ENCODE measurements around the gene AFF3. TPM values are rescaled to one million over a fixed set of nuclear protein-coding genes. Genes with fewer than 3 reads are reported as not detected.
A peak's percentile ranks its signal among the peaks of the same experiment; 100 is the strongest.

AFF3 gene
- total and polyA plus RNA-seq, 12 donors = 0.39 to 16.9 (median 7.0) TPM

GRCh38 chr2:99811544-99811943 lies 330.8 kb downstream of the AFF3 start:
- ATAC-seq = peak in 2 of 8 donors; percentile 28 to 29
- Histone ChIP-seq H3K4me3 (no peak overlapping the region), H3K27ac (no peak overlapping the region), H3K9me3 (no peaks in the 10 kb centered on the region), H3K27me3 (no peaks in the 10 kb centered on the region), H3K4me1 (no peaks in the 10 kb centered on the region), H3K36me3 (no peaks in the 10 kb centered on the region)
- 80% methylated on average over 6 of the region's 6 CpGs for WGBS, 2 donors
- no peak for DNase-seq
- no peak for TF ChIP-seq CTCF (IDR thresholded peaks at IDR 0.05)
- intact Hi-C loops (cut with DNase I) = loop anchor here in 7 of 10 donors (5.0 to 10.0 kb wide), 5 partner anchors 247 to 433 kb away; no protein-coding TSS in a partner anchor

- no peak for ATAC-seq
- no peak overlapping the region for H3K27ac ChIP-seq
- intact Hi-C loops (cut with DNase I) = loop anchor here in 7 of 10 donors (5.0 to 10.0 kb wide), 5 partner anchors 245 to 435 kb away; no protein-coding TSS in a partner anchor
- H3K4me3 ChIP-seq = no peak overlapping the region
- H3K9me3 ChIP-seq = no peaks in the 10 kb centered on the region
- no peaks in the 10 kb centered on the region for H3K4me1 ChIP-seq
- 89 to 96% methylated on average over 4 of the region's 4 CpGs for WGBS, 2 donors
- TF ChIP-seq CTCF (IDR thresholded peaks at IDR 0.05) = no peak
- H3K36me3 ChIP-seq = no peaks in the 10 kb centered on the region
- H3K27me3 ChIP-seq = no peaks in the 10 kb centered on the region
- no peak for DNase-seq
Measured at GRCh38 chr2:99810225-99810624, 332.2 kb downstream of the AFF3 start.

- H3K36me3 ChIP-seq = no peaks in the 10 kb centered on the region
- no peaks in the 10 kb centered on the region for H3K27me3 ChIP-seq
- no peak overlapping the region for H3K4me3 ChIP-seq
- H3K27ac ChIP-seq = no peak overlapping the region
- intact Hi-C loops (cut with DNase I) = no loop called here
- WGBS, 2 donors = 87 to 88% methylated on average over 8 of the region's 8 CpGs
- no peaks in the 10 kb centered on the region for H3K9me3 ChIP-seq
- ATAC-seq (no peak), DNase-seq (no peak)
- no peaks in the 10 kb centered on the region for H3K4me1 ChIP-seq
- TF ChIP-seq CTCF (IDR thresholded peaks at IDR 0.05) = no peak
Measured at GRCh38 chr2:99809259-99809900, 333.0 kb downstream of the AFF3 start.

GRCh38 chr2:99808361-99809200 lies 333.8 kb downstream of the AFF3 start:
- Histone ChIP-seq H3K9me3 (peaks cover 0 to 3% (median 0%) of the 10 kb centered on the region in 11 donors), H3K27me3 (no peaks in the 10 kb centered on the region), H3K4me3 (no peak overlapping the region), H3K36me3 (no peaks in the 10 kb centered on the region), H3K4me1 (no peaks in the 10 kb centered on the region), H3K27ac (no peak overlapping the region)
- WGBS, 2 donors = 89% methylated on average over 4 of the region's 4 CpGs
- no peak for ATAC-seq
- TF ChIP-seq CTCF (IDR thresholded peaks at IDR 0.05) = no peak
- no peak for DNase-seq
- intact Hi-C loops (cut with DNase I) = no loop called here
